NCI-H1105 treated with DMSO at 0.1 percent for 48 hours (cell line): Measurements from ENCODE around the gene LY6G6D.

Source experiments
- DNase-seq: peaks from one replicate; lab custom pipeline; 2025; lab: John Stamatoyannopoulos, UW

Gene LY6G6D

DNA sequence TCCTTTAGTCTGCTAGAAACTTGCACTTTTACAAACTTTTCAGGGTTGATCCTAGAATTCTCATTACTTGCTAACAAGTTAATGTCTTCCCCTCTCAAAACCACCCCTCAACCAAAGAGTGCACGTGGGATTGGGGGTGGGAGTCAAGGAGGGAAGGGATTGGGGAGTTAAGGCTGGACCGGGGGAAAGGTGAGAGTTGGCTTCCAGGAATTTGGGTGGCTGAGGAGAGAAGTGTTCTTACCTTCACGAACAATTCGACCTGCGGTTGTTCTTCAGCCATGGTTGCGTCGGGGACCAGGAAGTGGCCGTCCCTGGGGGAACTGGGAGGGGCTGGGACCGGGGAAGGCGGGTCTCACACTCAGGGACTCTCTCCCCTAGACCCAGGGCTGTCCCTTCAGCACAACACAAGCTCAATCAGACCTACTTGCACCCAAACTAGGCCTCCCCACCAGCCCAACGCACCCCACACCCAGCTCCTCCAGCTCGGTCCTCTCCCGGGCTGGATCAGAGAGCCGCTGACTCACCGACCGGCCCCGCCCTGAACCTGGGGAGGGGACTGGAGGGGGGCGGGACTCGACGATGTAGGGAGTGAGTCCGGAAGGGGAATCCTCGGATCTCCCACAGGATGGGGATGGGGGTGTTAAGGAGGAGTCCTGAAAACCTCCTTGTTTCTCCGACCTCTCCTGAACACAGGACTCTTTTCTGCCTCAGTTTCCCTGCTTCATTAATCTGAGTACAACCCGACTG, 21.0 kb downstream of the LY6G6D start, which contains the start of gene CLIC1:
Gene CLIC1, minus strand, starts transcription at position 510 of the 747 bp plus-strand sequence. Its CDS starts 230 bp downstream, at position 280.
- DNase-seq = peak; percentile 70

DNA sequence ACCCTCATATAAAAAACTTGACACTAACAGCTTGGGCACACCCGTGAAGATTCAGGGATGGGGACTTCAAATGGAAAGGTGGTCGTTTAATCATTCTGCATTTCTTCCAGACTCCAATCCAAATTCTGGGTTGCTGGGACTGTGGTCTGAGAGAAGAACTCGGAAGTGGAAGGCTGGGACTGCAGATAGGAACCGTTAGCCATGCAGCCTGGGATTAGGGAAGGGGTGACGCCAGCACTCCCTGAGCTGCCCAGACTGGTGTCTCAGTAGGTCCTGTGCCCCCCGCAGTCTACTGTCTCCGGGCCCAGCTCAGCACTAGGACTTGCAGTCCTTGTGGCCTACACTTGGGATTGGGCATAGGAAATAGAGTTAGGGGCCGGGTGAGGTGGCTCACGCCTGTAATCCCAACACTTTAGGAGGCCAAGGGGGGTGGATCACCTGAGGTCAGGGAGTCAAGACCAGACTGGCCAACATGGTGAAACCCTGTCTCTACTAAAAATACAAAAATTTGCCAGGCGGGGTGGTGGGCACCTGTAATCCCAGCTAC, 21.7 kb downstream of the LY6G6D start:
- no peak for DNase-seq

DNA sequence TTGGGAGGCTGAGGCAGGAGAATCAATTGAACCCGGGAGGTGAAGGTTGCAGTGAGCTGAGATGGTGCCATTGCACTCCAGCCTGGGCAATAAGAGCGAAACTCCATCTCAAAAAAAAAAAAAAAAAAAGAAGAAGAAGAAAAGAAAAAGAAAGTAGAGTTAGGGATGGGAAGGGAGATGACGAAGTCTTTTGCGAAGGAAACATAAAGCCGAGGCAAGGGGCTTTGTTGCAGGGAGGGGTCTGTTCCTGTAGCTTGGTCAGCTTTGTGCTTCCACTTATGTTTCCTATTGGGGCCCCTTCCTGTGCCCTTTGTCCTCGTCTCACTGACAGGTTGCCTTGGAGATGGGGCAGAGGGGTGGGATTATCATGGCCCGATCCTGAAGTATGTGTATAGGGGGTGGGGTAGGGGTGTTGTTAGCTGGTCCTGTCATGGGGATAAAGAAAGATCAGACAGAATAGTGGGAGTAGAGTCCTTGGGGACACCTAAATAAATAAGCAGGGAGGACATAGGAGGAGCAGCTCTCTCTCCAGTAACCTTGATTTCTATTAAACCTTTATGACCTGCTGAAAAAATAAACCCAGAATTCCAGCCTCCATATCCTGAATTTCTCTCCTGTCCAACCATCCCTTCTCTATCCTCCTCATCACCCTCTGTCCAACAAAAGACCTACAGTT, 22.3 kb downstream of the LY6G6D start:
- no peak for DNase-seq

DNA sequence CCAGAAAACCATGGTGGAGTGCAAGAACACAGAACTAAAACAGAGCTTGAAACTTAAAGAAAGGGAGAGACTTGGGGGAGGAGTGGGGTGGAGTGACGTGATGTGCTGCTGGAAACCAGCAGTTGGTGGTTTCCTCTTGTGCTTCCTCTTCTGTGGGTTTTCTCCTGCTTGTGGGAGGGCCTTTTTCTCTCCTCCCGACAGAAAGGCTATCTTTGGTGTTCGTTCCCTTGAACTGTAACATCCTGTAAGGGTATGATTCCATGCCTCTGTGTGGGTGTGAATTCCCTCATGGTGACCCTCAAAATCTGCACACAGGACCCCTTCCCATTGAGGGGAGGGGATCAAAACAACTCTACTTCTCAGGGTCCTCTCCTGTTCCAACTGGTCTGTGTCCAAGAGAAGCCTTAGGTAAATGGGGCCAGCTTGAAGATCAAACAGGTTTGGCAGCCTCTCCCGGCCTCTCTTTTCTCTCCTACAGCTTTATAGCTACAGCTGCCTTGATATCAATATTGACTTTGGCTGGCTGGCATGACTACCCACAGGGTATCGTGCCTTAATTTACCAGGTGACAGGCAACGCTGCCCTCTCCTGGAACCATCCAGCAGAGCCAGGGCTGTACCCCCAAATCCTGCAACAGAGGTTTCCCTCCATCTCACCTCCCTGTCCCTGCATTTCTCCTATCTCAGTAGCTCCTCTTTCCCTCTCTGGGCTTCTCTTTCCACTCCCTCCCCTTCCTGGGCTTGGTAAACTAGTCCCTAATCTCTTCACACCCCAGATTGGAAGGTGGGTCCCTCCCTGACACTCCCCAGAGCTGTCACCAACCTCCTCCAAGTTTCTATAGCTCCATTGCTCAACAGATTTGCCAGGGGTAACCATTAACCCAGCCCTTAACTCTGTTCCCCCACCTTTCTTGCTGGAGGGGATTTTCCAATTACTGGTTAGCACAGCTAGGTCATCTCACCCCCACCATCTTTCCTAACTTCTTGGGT, 23.1 kb downstream of the LY6G6D start:
- no peak for DNase-seq

DNA sequence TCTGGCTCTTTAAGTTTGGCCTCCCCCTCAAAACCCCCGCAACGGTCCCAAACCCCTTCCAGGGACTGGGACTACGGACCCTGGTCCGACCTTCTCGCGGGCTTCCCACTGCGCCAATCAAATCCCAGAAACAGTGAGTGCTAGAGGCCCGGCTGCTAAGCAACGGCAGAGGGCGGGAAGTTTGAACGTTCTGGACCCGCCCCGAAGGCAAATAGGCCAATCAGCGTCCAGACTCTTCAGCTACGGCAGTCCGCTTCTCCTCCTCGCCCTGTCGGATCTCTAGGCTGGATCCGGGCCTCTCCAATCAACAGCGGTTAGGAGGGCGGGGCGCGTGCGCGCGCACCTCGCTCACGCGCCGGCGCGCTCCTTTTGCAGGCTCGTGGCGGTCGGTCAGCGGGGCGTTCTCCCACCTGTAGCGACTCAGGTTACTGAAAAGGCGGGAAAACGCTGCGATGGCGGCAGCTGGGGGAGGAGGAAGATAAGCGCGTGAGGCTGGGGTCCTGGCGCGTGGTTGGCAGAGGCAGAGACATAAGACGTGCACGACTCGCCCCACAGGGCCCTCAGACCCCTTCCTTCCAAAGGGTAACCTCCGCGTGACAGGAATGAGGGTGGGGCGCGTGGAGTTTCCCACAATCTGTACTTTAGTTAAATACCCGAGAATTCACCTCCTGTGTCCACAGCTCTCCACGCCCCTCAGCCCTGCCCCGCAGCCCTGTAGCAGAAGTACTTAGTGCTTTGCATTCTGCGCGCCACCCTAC, 24.7 kb downstream of the LY6G6D start, which contains the start of gene MSH5:
Gene MSH5, plus strand, starts transcription at position 367 of the 758 bp plus-strand sequence. CDS start 462 bp downstream, outside the sequence.
- peak; percentile 98 for DNase-seq

DNA sequence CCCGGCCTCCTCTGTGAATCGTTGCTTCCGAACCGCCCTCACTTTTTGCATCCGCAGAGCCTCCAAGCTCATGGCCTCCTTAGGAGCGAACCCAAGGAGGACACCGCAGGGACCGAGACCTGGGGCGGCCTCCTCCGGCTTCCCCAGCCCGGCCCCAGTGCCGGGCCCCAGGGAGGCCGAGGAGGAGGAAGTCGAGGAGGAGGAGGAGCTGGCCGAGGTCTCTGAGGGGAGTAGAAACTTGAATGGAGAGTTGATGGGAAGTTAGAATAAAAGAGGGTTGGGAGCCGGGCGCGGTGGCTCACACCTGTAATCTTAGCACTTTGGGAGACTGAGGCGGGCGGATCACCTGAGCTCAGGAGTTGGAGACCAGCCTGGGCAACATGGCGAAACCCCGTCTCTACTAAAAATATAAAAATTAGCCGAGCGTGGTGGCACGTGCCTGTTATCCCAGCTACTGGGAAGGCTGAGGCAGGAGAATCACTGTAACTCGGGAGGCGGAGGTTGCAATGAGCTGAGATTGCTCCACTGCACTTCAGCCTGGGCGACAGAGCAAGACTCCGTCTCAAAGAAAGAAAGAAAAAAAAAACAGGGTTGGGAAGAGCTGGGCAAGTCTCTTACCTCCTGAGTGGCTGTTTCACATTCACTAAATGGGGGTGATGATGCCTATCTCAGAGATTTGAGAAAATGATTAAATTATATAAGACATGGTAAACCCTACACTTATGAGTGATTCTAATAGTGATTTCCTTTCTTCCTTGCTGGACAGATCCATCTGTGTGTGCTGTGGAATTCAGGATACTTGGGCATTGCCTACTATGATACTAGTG, 25.5 kb downstream of the LY6G6D start:
- DNase-seq = no peak

DNA sequence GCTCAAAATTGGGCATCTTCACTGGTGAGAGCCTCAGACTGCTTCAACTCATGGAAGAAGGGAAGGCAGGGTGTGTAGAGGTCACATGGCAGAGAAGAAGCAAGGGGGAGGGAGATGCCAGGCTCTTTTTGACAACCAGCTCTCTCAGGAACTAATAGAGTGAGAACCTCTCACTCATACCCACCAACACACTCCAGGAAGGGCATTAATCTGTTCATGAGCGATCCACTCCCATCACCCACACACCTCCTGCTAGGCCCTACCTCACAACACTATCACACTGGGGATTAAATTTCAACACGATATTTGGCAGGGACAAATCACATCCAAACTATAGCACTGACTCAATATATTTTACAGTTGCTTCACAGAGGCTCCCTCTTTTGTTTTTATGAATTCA, 26.7 kb downstream of the LY6G6D start:
- DNase-seq = no peak

DNA sequence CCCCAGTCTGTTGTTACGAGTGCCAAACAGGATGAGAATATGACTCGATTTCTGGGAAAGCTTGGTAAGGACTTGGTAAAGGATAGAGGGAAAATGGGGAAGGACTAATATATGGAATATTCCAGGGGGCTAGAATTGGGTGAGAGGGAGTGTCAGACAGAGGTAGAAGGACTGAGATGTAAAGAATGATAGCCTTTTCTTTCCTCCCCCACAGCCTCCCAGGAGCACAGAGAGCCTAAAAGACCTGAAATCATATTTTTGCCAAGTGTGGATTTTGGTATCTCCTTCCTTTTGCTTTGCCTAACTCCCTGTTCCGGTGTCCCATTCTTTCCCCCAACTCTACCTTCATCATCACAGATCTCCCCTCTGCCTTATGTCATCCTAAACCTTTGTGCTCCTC, 27.7 kb downstream of the LY6G6D start:
- DNase-seq = no peak

DNA sequence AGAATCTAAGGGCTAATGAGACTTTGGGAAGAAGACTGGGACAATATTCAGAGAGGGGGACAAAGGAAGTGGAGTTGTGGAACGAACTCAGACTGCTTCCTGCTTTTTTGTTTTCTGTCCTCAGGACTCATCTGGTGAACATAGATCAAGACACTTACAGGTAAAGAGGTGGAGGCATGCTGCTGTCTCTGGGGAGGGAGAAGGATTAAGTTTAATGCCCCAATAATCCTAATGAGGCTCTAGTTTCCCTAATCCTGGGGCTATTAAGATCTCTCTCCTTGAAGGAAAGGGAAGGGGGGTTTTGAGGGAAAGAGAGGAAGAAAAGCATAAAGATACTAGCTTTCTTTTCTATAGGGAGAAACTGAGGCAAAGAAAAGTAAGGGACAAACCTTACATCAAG, 29.3 kb downstream of the LY6G6D start:
- DNase-seq = no peak

DNA sequence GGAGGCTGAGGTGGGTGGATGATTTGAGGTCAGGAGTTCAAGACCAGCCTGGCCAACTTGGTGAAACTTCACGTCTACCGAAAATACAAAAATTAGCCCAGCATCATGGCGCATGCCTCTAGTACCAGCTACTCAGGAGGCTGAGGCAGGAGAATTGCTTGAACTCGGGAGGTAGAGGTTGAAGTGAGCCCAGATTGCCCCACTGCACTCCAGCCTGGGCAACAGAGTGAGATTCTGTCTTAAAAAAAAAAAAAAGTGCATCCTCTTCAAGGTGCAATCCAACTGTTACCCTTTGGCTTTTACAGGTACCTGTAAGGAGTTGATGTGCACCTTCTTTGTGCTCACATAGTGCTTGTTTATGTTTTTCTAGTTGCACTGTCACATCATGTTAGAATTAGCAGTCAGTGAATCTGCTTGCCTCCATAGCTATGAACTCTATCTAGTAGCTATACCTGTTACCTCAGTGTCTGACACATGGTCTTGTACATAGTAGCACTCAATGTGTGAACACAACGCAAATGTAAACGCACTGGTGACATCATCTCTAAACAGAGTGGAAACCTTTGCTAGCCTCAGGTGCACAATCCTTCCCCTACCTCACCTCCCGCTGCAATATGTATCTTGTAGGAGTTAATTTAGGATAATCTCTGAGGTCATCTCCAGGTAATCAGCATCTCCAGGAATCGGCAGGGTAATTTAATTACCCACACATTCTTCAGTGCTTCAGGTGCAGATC, 34.3 kb downstream of the LY6G6D start:
- no peak for DNase-seq

DNA sequence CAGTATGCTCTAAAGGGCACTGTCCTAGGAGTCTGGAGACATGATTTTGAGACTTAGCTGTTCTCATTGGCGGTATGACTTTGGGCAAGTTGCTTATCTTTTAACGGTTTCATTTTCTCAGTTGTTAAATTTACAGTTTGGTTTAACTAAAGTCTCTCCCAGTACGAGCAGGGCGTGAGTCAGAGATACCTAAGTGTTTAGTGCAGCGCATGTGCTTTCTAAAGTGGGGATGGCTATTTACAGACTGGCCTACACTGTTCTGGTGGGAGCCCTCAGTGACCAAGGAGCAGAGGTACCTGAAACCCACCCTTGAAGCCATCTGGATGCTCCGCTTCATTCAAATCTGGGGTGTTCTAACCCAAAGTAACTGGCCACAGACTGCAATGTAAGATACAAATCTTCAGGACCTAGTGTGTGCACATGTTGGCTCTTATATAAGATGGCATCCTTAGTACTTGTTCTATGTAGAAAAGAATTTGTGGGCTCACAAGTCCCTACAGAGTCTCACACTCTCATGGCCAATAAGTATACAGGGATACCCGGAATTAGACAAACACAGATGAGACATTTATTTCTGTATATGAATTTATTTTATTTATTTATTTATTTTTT, 35.4 kb downstream of the LY6G6D start:
- no peak for DNase-seq

DNA sequence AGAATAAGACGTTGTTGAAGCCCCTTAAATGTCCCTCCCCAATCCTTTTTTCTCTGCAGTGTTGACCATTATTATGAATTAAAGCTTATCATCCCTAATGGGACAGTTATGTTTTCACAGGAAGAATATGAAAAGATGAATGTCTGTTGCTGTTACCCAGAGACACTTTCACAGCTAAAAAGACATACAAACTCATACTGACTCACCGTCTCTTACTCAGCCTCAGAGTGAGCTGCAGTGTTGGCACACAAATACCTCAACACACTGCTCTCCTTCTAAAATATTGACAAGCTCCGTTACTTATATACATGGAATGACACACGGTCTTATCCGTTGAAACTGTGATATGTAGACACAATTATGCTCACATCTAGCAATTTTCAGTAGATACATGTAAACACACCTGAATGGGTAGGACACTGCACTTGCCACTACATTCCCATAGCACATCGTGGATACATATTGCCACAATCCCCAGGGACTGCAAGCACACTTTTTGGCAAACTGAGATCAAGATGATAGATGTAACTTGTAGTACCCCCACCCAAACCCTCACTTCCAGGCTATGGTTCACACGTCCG, 37.7 kb downstream of the LY6G6D start:
- no peak for DNase-seq

DNA sequence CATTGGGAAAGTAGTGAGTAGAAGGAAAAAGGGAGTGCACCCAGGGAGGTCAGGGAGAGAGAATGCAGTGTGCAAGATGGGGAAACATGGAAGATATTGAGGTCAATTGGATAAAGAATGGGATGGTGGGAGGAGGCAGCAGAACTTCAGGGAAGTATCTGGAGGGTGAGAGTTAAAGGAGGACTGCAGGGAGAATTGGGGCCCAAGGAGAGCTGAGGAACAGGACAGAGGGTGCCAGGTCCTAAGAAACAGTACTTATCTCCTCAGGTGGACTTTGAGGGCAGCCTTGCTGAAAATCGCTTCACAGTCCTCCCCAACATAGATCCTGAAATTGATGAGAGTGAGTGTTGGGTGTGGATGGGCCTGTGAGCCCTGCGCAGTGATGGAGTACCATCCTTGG, 43.1 kb downstream of the LY6G6D start:
- no peak for DNase-seq

DNA sequence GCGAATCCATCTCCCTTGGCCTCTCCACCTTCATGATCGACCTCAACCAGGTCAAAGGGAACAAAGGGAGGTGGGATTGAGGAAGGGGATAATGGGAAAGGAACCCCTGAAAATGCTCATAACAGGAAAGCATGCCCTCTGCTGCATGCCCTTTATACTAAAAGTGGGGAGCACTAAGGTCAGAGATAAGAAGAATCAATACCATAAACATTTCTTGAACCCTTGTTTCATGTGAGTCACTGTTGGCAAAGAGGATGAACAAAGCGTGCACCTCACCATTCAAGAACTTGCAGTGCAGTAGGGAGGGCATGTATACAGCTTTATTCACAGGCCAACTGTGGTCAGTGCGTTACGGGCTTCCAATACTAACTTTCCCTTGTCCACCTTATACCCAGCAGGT, 45.6 kb downstream of the LY6G6D start:
- no peak for DNase-seq

DNA sequence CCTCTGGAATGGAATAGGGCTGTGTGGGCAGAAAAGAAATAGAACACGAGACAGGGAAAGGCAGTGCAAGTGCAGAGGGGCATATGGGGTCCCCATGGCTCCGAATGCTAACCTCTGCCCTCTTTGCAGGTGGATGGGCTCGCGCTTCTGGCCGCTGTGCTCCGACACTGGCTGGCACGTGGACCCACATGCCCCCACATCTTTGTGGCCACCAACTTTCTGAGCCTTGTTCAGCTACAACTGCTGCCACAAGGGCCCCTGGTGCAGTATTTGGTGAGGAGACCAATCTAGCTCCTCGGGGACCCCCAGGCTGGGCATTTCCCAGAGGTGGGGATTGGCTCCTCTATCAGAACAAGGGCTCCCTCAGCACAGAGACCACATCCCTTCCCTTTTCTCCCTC, 46.2 kb downstream of the LY6G6D start:
- no peak for DNase-seq

DNA sequence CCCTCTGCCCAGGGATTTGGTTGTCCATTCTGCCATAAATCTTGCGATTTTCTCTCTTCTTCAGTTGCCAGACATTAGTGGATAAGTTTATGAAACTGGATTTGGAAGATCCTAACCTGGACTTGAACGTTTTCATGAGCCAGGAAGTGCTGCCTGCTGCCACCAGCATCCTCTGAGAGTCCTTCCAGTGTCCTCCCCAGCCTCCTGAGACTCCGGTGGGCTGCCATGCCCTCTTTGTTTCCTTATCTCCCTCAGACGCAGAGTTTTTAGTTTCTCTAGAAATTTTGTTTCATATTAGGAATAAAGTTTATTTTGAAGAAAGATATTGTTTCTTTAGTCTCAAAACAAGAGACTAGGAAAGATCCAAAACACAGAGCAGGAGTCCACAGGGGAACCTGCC, 47.2 kb downstream of the LY6G6D start, which contains the start of gene SAPCD1:
Gene SAPCD1, plus strand, starts transcription at position 301 of the 400 bp plus-strand sequence. CDS start 399 bp downstream, outside the sequence.
- DNase-seq = no peak

DNA sequence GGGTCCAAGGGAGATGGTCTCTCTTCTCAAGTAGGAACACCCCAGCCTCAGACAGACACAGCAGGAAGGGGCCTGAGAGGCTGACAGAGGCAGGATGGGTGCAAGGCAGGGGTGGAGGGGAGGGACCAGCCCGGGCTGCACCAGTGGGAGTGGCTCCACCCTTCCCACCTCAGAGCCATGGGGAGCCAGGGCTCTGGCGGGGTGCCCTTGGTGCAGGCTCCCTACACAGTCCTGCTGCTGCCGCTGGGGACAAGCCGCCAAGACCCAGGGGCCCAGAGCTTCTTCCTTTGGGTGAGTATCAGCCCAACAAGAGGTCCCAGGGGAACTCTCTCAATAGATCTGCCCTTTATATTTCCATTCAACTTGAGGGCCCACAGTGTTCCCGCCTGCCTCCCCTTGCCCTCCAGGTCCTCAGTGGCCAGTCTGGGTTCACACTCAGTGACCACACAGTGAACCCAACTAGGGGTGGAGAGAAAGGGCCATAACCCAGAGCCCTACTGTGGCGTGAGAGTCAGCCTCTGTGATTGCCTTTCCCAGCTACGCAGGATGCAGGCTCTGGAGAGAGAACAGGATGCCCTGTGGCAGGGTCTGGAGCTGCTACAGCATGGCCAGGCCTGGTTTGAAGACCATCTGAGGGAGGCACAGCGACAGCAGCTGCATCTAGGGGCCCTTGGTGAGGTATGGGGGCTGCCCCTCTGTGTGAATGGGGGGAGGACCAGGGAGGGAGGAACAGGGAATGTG, 47.9 kb downstream of the LY6G6D start:
- DNase-seq = no peak

DNA sequence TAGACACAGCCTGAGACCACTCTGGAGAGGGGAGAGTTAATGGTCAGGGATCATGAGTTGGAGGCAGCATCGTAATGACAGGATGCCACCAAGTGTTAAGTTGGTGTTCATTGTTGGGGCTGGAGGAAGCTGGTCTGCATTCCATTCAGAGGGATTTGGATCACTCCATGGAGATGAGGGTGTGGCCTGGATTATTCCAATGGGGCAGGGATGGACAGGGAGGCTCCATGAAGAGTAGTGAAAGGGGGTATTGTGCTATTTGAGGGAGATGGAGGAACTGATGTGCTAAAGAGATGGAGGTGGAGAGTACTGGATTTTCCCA, 48.4 kb downstream of the LY6G6D start:
- no peak for DNase-seq
